Kidney capillary endothelial cell (primary cell): Measurements from ENCODE around the gene BCAN.

Source experiments
- DNase-seq: peaks from one replicate; pipeline ENCODE4 v3.0.0-alpha.2; 2018; ENCODE audit warnings: low spot score

Gene BCAN

GRCh38 chr1:156700736-156701531, 59.0 kb downstream of the BCAN start:
- DNase-seq: no peak

- DNase-seq: no peak
Measured at GRCh38 chr1:156703336-156703735, 61.4 kb downstream of the BCAN start.

GRCh38 chr1:156703741-156704140, 61.8 kb downstream of the BCAN start:
- DNase-seq: no peak

GRCh38 chr1:156704166-156704711, 62.3 kb downstream of the BCAN start:
- no peak for DNase-seq

- peak; percentile 42 for DNase-seq
Measured at GRCh38 chr1:156704930-156705320, 63.0 kb downstream of the BCAN start.

GRCh38 chr1:156705321-156705917, 63.5 kb downstream of the BCAN start, which contains the start of gene CRABP2:
CRABP2 (minus strand) TSS chr1:156705583; CDS start chr1:156705446, 137 bp downstream.
- DNase-seq: no peak

GRCh38 chr1:156705918-156706656, 64.2 kb downstream of the BCAN start:
- no peak for DNase-seq

GRCh38 chr1:156706657-156707416, 64.9 kb downstream of the BCAN start:
- no peak for DNase-seq

- no peak for DNase-seq
Measured at GRCh38 chr1:156707417-156708217, 65.7 kb downstream of the BCAN start.

- DNase-seq: no peak
Measured at GRCh38 chr1:156708218-156708661, 66.3 kb downstream of the BCAN start.

GRCh38 chr1:156709031-156709430, 67.1 kb downstream of the BCAN start:
- DNase-seq: no peak
